GM12878 (cell line): ENCODE results near the gene CNR2.
"Not testable (repeated sequence)": the region's sequence is repeated elsewhere in the genome, so short reads cannot be mapped to it uniquely, and the experiment has no call there.

ENCODE experiments used
- CREB1 ChIP-seq: IDR thresholded peaks from 2 replicates; pipeline ENCODE4 v1.6.1; 2012; ENCODE audit warnings: low read depth, mild to moderate bottlenecking, inconsistent platforms
- CTCF ChIP-seq, 3 experiments: IDR thresholded peaks in 2 of 3; conservative IDR thresholded peaks in 1 of 3; 2 replicates each; pipeline ENCODE4 v1.5.1; 2011; ENCODE audit warnings: low read depth in 3 of 3, low read length in 3 of 3, mild to moderate bottlenecking in 3 of 3, control low read depth in 2 of 3, moderate library complexity in 2 of 3, inconsistent platforms in 1 of 3, mixed read lengths in 1 of 3; ENCODE audit not compliant: control insufficient read depth in 2 of 3, insufficient read depth in 1 of 3; ENCODE audit errors: extremely low read depth in 1 of 3
- CUX1 ChIP-seq: IDR thresholded peaks from 2 replicates; pipeline ENCODE4 v1.6.1; 2012; ENCODE audit warnings: improper control_type of control experiment, low read depth, low read length; ENCODE audit not compliant: insufficient replicate concordance
- E2F8 ChIP-seq: fragments of 450-650 bp; IDR thresholded peaks from 2 replicates; pipeline ENCODE4 v1.6.1; 2018; ENCODE audit warnings: mild to moderate bottlenecking, low read depth, moderate library complexity; ENCODE audit not compliant: partially characterized antibody
- EZH2 ChIP-seq: IDR thresholded peaks from 2 replicates; pipeline ENCODE4 v1.6.1; 2012; ENCODE audit warnings: low read depth, mild to moderate bottlenecking, control low read depth, inconsistent platforms, low read length, borderline replicate concordance; ENCODE audit not compliant: control insufficient read depth
- MAX ChIP-seq: IDR thresholded peaks from 2 replicates; pipeline ENCODE4 v1.6.1; 2012; ENCODE audit warnings: low read depth, low read length, improper control_type of control experiment
- NR2F1 ChIP-seq: fragments of 450-650 bp; conservative IDR thresholded peaks from 2 replicates; pipeline ENCODE4 v1.6.1; 2017; ENCODE audit warnings: mild to moderate bottlenecking
- POLR2AphosphoS5 ChIP-seq: IDR thresholded peaks from 2 replicates; pipeline ENCODE4 v1.6.1; 2011; ENCODE audit warnings: mild to moderate bottlenecking, low read length, inconsistent platforms
- REST ChIP-seq: IDR thresholded peaks from 2 replicates; pipeline ENCODE4 v1.6.1; 2012; ENCODE audit warnings: mild to moderate bottlenecking, low read depth, low read length

GRCh38 chr1:23851406-23851805 lies 61.8 kb downstream of the CNR2 start:
- not testable (repeated sequence) for TF ChIP-seq CTCF (IDR thresholded peaks at IDR 0.05 in 2 of 3, conservative IDR thresholded peaks at IDR 0.05 in 1 of 3; ENCODE audit: control insufficient read depth in 2 of 3, extremely low read depth in 1 of 3, insufficient read depth in 1 of 3, low read depth in 3 of 3, low read length in 3 of 3); E2F8; EZH2; POLR2AphosphoS5; REST; CUX1; NR2F1; MAX; CREB1
